H1 (cell line): Measurements from ENCODE around the gene SLC8A3. TPM values are rescaled to one million over a fixed set of nuclear protein-coding genes. Genes with fewer than 3 reads are reported as not detected.

Experiments
- CTCF ChIA-PET: fragments of 300-600 bp; sonication (Branson Sonifier 250); formaldehyde crosslinking; loops from one replicate; lab custom pipeline; 2021; ENCODE audit not compliant: partially characterized antibody; lab: Charles Lee
- POLR2A ChIA-PET: fragments of 300-600 bp; sonication (Branson Sonifier 250); formaldehyde crosslinking; loops from one replicate; lab custom pipeline; 2021; ENCODE audit warnings: inconsistent platforms; ENCODE audit not compliant: partially characterized antibody; lab: Charles Lee
- DNase-seq, 2 experiments: peaks; one replicate each; pipeline versions ENCODE4 v3.0.0 to v3.0.0-alpha.2; 2010 to 2022; ENCODE audit warnings: low spot score in 2 of 2, low read depth in 1 of 2, mixed read lengths in 1 of 2
- FAIRE-seq: peaks from 2 replicates; lab custom pipeline; 2011; peaks lifted over from hg19 to GRCh38; lab: Jason Lieb, UNC
- H2AFZ ChIP-seq: 2 replicates; pipeline ENCODE4 v1.8.1; 2012; ENCODE audit warnings: low read length, inconsistent platforms
- H2AK5ac ChIP-seq: 2 replicates; pipeline ENCODE4 v1.6.1; 2013; ENCODE audit warnings: low read depth, low read length
- H2BK120ac ChIP-seq: replicated peaks from 2 replicates; pipeline ENCODE3; 2013; ENCODE audit warnings: low read depth, low read length, inconsistent platforms
- H2BK12ac ChIP-seq: 2 replicates; pipeline ENCODE4 v1.6.1; 2013; ENCODE audit warnings: low read depth, low read length
- H2BK15ac ChIP-seq: 2 replicates; pipeline ENCODE4 v1.6.1; 2013; ENCODE audit warnings: low read length
- H2BK20ac ChIP-seq: 2 replicates; pipeline ENCODE4 v1.6.1; 2013; ENCODE audit warnings: low read length
- H2BK5ac ChIP-seq: 2 replicates; pipeline ENCODE4 v1.6.1; 2013; ENCODE audit warnings: low read depth, low read length
- H3K14ac ChIP-seq: 2 replicates; pipeline ENCODE4 v1.6.1; 2013; ENCODE audit warnings: inconsistent platforms; ENCODE audit not compliant: insufficient read length
- H3K18ac ChIP-seq: 2 replicates; pipeline ENCODE4 v1.6.1; 2013; ENCODE audit warnings: low read length; ENCODE audit errors: extremely low read depth
- H3K23ac ChIP-seq: 2 replicates; pipeline ENCODE4 v1.6.1; 2013; ENCODE audit warnings: inconsistent platforms; ENCODE audit not compliant: insufficient read length
- H3K23me2 ChIP-seq: 2 replicates; pipeline ENCODE4 v1.6.1; 2013; ENCODE audit warnings: low read depth, low read length
- H3K27ac ChIP-seq: 2 replicates; pipeline ENCODE4 v1.6.1; 2011; ENCODE audit warnings: low read depth, low read length, inconsistent platforms
- H3K27me3 ChIP-seq, 4 experiments: replicated peaks in 1 of 4; 1 replicate in 1 of 4; 2 replicates in 3 of 4; pipeline versions ENCODE4 v1.6.1 to v1.8.1; 2011 to 2013; ENCODE audit warnings: low read length in 3 of 4, mild to moderate bottlenecking in 3 of 4, inconsistent platforms in 2 of 4, mixed read lengths in 2 of 4, moderate library complexity in 1 of 4; ENCODE audit not compliant: control insufficient read depth in 3 of 4, insufficient read depth in 3 of 4; ENCODE audit errors: extremely low read depth in 1 of 4
- H3K36me3 ChIP-seq, 4 experiments: 2 replicates each; pipeline versions ENCODE4 v1.6.1 to v1.8.1; 2011 to 2013; ENCODE audit warnings: mild to moderate bottlenecking in 4 of 4, low read length in 3 of 4, moderate library complexity in 2 of 4, control low read depth in 1 of 4, inconsistent platforms in 1 of 4; ENCODE audit not compliant: insufficient read depth in 4 of 4, control insufficient read depth in 2 of 4
- H3K4ac ChIP-seq: replicated peaks from 2 replicates; pipeline ENCODE3; 2013; ENCODE audit warnings: low read length, low read depth, mixed read lengths, inconsistent platforms; ENCODE audit not compliant: insufficient read length
- H3K4me1 ChIP-seq, 4 experiments: replicated peaks in 1 of 4; 1 replicate in 1 of 4; 2 replicates in 3 of 4; pipeline versions ENCODE4 v1.6.1 to v1.8.1; 2011 to 2013; ENCODE audit warnings: low read length in 3 of 4, inconsistent platforms in 2 of 4, mixed read lengths in 1 of 4; ENCODE audit not compliant: insufficient read depth in 4 of 4, control insufficient read depth in 3 of 4
- H3K4me2 ChIP-seq, 2 experiments: 2 replicates each; pipeline versions ENCODE4 v1.6.1 to v1.8.1; 2011 to 2013; ENCODE audit warnings: low read depth in 2 of 2, low read length in 2 of 2, control low read depth in 1 of 2, inconsistent platforms in 1 of 2, mild to moderate bottlenecking in 1 of 2; ENCODE audit not compliant: insufficient read depth in 1 of 2
- H3K4me3 ChIP-seq, 4 experiments: fragments of 200-600, 300-600 bp in 1 of 4; sonication (generic), shearing (Covaris generic), sonication (Bioruptor Twin) in 1 of 4; 2 replicates each; pipeline versions ENCODE4 v1.5.1 to v1.8.1; 2011 to 2016; ENCODE audit warnings: low read length in 4 of 4, low read depth in 3 of 4, control low read depth in 2 of 4, inconsistent platforms in 2 of 4, mild to moderate bottlenecking in 2 of 4, mixed read lengths in 1 of 4, moderate library complexity in 1 of 4; ENCODE audit not compliant: insufficient read depth in 2 of 4; ENCODE audit errors: extremely low read depth in 1 of 4
- H3K56ac ChIP-seq: replicated peaks from 2 replicates; pipeline ENCODE3; 2013; ENCODE audit warnings: low read depth, mild to moderate bottlenecking, mixed read lengths, low read length, inconsistent platforms; ENCODE audit not compliant: insufficient read length
- H3K79me1 ChIP-seq: 2 replicates; pipeline ENCODE4 v1.6.1; 2013; ENCODE audit warnings: low read depth, low read length, control low read depth
- H3K79me2 ChIP-seq, 2 experiments: 2 replicates each; pipeline versions ENCODE4 v1.6.1 to v1.8.1; 2012 to 2013; ENCODE audit warnings: low read length in 2 of 2, mild to moderate bottlenecking in 2 of 2, inconsistent platforms in 1 of 2; ENCODE audit not compliant: insufficient read depth in 2 of 2, control insufficient read depth in 1 of 2
- H3K9ac ChIP-seq, 4 experiments: replicated peaks in 1 of 4; 1 replicate in 1 of 4; 2 replicates in 3 of 4; pipeline versions ENCODE4 v1.6.1 to v1.8.1; 2011 to 2013; ENCODE audit warnings: low read depth in 3 of 4, low read length in 3 of 4, control low read depth in 2 of 4, mild to moderate bottlenecking in 2 of 4, moderate library complexity in 2 of 4, inconsistent platforms in 1 of 4; ENCODE audit errors: extremely low read depth in 1 of 4
- H3K9me3 ChIP-seq, 2 experiments: 2 replicates each; pipeline versions ENCODE4 v1.6.1 to v1.8.1; 2012 to 2013; ENCODE audit warnings: mild to moderate bottlenecking in 2 of 2, moderate library complexity in 2 of 2, control low read depth in 1 of 2, inconsistent platforms in 1 of 2, low read depth in 1 of 2, low read length in 1 of 2, mixed read lengths in 1 of 2; ENCODE audit not compliant: insufficient read depth in 2 of 2
- H4K20me1 ChIP-seq, 2 experiments: replicated peaks in 1 of 2; 2 replicates each; pipeline versions ENCODE3 to v1.8.1; 2011 to 2013; ENCODE audit warnings: inconsistent platforms in 2 of 2, low read length in 2 of 2, mild to moderate bottlenecking in 1 of 2; ENCODE audit not compliant: insufficient read depth in 2 of 2, control insufficient read depth in 1 of 2
- H4K5ac ChIP-seq: 2 replicates; pipeline ENCODE4 v1.6.1; 2013; ENCODE audit warnings: low read length, low read depth, mixed read lengths, inconsistent platforms; ENCODE audit not compliant: insufficient read length
- H4K8ac ChIP-seq: 2 replicates; pipeline ENCODE4 v1.8.0; 2013; ENCODE audit warnings: mild to moderate bottlenecking, moderate library complexity, low read length, inconsistent platforms; ENCODE audit not compliant: insufficient read depth; ENCODE audit errors: extremely low read depth
- H4K91ac ChIP-seq: replicated peaks from 2 replicates; pipeline ENCODE3; 2013; ENCODE audit warnings: low read length, mixed read lengths, inconsistent platforms; ENCODE audit not compliant: insufficient read length
- CREB1 ChIP-seq: IDR thresholded peaks from 2 replicates; pipeline ENCODE4 v1.6.1; 2012; ENCODE audit warnings: inconsistent platforms
- WGBS, 2 experiments: shearing (Covaris generic) in 1 of 2; methylation state at CpG; one replicate each; pipeline versions ENCODE4 v1.1.6 to v1.1.7; 2013 to 2015; ENCODE audit warnings: low lambda C conversion rate in 2 of 2, mixed read lengths in 2 of 2, inconsistent platforms in 1 of 2, low coverage in 1 of 2, missing lambda C conversion rate in 1 of 2; ENCODE audit not compliant: insufficient replicate concordance in 2 of 2, insufficient coverage in 1 of 2, insufficient read length in 1 of 2; ENCODE audit errors: extremely low coverage in 1 of 2, missing lambda C conversion rate in 1 of 2; 5-methylcytosine and 5-hydroxymethylcytosine counted together
- polyA plus RNA-seq, 7 experiments: library from polyadenylated mRNA; depleted of rRNA in 3 of 7; stranded (reverse) in 5 of 7; unstranded in 2 of 7; fragments of >200 nt in 5 of 7; fragments of 200-250 nt in 2 of 7; gene quantifications; 1 replicate in 5 of 7; 2 replicates in 1 of 7; 4 replicates in 1 of 7; pipeline versions ENCODE4 v1.2.1 to v1.2.3, GENCODE V29; 2011 to 2013; ENCODE audit warnings: missing spikeins in 2 of 7, mixed read lengths in 2 of 7
- total RNA-seq: library from RNA; stranded (reverse); fragmentation: NEBNext Ultra II Directional; extraction: Animal tissue kit (Norgen Biotek cat#: 25700); gene quantifications from 2 replicates; pipeline ENCODE4 v1.2.1, GENCODE V29; 2021

SLC8A3 gene
- total and polyA plus RNA-seq, 2 of the 8 experiments (the other 6 are each of a cell fraction or from before 2014, with no cell fraction given) = 0.38 to 1.1 TPM

GRCh38 chr14:70094106-70094505 lies 94.6 kb downstream of the SLC8A3 start:
- H3K9ac ChIP-seq = no peak overlapping the region
- no peak overlapping the region for H3K23ac ChIP-seq
- H3K4ac ChIP-seq = no peak overlapping the region
- no peak overlapping the region for H2BK20ac ChIP-seq
- H4K20me1 ChIP-seq = no peaks in the 10 kb centered on the region
- no peak overlapping the region for H3K14ac ChIP-seq
- POLR2A ChIA-PET = no interaction called here
- H4K8ac ChIP-seq = no peak overlapping the region; the same call in 1 of the 2 replicates
- H3K79me1 ChIP-seq = no peaks in the 10 kb centered on the region
- no peak overlapping the region for H2BK5ac ChIP-seq
- no peak overlapping the region for H2AK5ac ChIP-seq
- 0 out of 2 replicates have a peak overlapping the region, but pooled peaks have one; percentile 40 for H2BK15ac ChIP-seq
- H3K56ac ChIP-seq = no peak overlapping the region
- no peak overlapping the region for H4K5ac ChIP-seq
- no peak overlapping the region for H3K4me3 ChIP-seq
- no peaks in the 10 kb centered on the region for H3K23me2 ChIP-seq
- no peak for TF ChIP-seq CREB1
- TF ChIP-seq, all 59 proteins: peak for 0
- Histone ChIP-seq H2BK12ac (no peak overlapping the region), H3K27ac (no peak overlapping the region), H3K36me3 (no peaks in the 10 kb centered on the region), H3K9me3 (no peaks in the 10 kb centered on the region), H4K91ac (no peak overlapping the region), H3K4me1 (peaks cover 0 to 7% (median under 1%) of the 10 kb centered on the region in 4 experiments; a peak in 2 of 7 replicates), H2BK120ac (no peak overlapping the region), H3K27me3 (no peaks in the 10 kb centered on the region), H3K4me2 (no peak overlapping the region), H3K79me2 (no peaks in the 10 kb centered on the region), H2AFZ (no peak overlapping the region), H3K18ac (no peak overlapping the region)
- DNase-seq (no peak), FAIRE-seq (no peak)
- CTCF ChIA-PET = interaction anchor here (0.6 to 8.5 kb wide), 17 partner anchors 8 to 223 kb away, joined by 3 to 44 read pairs (median 3); partner anchors contain the start of gene SLC8A3
- WGBS, 2 experiments = 94% methylated on average over 3 of the region's 3 CpGs; no CpG with 5 or more reads in 1 of the 2 experiments
